Ramos (cell line): ENCODE data around the gene PLEKHA4.
"Not testable (repeated sequence)": the region's sequence is repeated elsewhere in the genome, so short reads cannot be mapped to it uniquely, and the experiment has no call there.

Experiments
- in situ Hi-C: fragments of 300-500 bp; cut with MboI; formaldehyde crosslinking; loops from one replicate; pipeline ENCODE4 v1.14.3; 2022; ENCODE audit warnings: low sequenced_read_pairs; ENCODE audit not compliant: unreplicated experiment

The PLEKHA4 gene

GRCh38 chr19:48868114-48868886 is at the start of gene PLEKHA4:
TSS of gene PLEKHA4 (minus strand) at chr19:48868617. CDS start at chr19:48867620, 997 bp downstream.
- in situ Hi-C loops = no loop called here

- in situ Hi-C loops = no loop called here
Measured at GRCh38 chr19:48918071-48918470, 49.7 kb upstream of the PLEKHA4 start.

DNA sequence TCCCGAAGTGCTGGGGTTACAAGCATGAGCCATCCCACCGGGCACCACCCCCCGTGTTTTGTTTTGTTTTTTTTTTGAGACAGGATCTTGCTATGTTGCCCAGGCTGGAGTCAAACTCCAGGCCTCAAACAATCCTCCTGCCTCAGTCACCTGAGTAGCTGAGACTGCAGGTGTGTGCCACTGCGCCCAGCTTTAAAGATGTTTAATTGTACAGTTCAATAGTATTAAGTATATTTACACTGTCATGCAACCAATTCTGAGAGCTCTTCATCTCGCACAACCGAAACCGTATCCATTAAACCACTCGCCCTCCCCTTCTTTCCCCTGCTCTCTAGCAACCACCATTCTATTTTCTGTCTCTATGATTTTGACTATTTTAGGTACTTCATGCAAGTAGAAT is 47.3 kb upstream of the PLEKHA4 start:
- in situ Hi-C loops = no loop called here

DNA sequence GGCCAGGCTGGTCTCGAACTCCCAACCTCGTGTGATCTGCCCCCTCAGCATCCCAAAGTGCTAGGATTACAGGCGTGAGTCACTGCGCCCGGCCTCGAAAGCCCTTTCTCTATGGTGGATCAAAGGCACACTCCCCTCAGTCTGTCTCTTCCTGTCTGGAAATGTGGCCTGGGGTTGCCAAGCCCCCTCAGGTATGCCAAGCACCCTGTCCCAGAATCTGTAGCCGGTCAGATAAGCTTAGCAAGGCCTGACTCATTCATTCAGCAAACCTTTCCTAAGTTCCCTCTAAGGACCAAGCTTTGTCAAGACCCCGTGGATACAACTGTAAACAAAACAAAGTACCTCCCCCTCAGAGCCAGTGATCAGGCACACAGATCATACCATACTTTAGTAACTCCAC is 45.8 kb upstream of the PLEKHA4 start:
- in situ Hi-C loops = no loop called here

DNA sequence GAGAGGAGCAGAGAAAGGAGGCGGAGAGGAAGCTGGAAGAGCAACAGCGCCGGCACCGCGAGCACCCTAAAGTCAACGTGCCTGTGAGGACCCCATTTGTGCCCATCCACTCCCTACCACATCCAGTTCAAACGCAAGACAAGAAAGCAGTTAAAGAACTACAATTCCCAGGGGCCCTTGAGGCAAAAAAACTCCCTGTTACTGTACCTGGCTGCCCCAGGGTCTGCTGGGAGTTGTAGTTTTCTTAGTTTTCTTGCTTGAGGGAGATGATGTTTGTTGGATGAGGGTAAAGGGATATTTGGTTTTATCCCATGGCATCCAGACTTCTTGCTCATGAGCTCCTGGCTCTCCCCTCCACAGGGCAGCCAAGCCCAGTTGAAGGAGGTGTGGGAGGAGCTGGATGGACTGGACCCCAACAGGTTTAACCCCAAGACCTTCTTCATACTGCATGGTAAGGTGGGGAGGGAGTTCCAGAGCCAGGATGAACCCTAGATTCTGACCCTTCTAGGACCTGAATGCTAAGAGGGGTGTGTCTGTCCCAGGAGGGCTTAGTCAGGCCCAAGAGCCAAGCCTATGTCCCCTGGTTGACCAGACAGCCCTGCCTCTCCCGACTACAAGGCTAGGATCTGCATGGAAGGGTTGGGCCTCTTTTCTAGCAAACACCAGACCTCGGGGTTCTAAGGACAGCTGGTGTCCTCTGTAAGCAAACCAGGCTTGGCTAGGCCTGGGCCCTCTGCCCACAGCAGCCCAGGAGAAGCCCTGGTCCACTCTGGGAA is 44.9 kb upstream of the PLEKHA4 start:
- in situ Hi-C loops = no loop called here

- in situ Hi-C loops = no loop called here
Measured at GRCh38 chr19:48910803-48911202, 42.4 kb upstream of the PLEKHA4 start.

- in situ Hi-C loops = not testable (repeated sequence)
Measured at GRCh38 chr19:48909424-48910077, 41.1 kb upstream of the PLEKHA4 start.

DNA sequence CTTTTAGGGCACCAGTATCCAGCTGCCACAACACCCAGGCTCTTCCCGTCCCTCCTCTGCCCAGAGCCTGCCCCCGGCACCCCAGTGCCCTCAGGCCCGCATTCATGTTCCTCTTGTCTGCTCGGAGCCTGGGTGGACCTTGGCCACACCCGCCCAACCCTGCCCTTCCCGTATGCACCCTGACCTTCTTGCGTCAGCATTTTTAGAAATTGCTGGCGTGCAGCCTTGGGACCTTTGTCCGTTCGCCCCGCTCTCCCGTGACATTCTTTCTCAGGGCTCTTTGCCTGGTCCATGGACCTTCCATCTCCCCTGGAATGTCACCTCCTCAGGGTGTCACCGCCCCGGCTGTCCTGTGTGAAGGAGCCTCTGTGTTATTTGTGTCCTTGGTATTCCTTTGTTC is 39.3 kb upstream of the PLEKHA4 start:
- in situ Hi-C loops = no loop called here

DNA sequence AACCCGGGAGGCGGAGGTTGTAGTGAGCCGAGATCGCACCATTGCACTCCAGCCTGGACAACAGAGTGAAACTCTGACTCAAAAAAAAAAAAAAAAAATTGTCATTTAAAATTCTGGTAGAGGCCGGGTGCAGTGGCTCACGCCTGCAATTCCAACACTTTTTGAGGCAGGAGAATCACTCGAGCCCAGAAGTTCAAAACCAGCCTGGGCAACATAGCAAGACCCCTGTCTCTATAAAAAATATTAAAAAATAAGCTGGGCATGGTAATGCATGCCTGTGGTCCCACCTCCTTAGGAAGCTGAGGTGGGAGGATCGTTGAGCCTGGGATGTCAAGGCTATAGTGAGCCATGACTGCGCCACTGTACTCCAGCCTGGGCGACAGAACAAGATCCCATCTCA is 37.9 kb upstream of the PLEKHA4 start:
- in situ Hi-C loops = no loop called here

DNA sequence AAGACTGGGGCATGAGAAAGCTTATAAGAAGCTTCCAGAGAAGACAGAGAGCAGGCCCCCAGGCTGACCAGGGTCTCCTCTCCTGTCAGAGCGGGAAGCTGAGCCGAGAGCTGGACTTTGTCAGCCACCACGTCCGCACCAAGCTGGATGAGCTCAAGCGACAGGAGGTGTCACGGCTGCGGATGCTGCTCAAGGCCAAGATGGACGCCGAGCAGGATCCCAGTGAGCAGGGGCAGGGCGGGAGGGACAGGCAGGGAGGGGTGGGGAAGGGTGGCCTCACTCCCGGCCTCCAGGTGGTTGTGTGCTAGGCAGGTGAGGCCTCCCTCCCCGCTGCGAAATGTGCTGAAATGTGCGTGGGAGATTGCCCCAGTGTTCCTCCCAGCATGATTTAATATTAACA is 37.2 kb upstream of the PLEKHA4 start:
- in situ Hi-C loops = no loop called here

DNA sequence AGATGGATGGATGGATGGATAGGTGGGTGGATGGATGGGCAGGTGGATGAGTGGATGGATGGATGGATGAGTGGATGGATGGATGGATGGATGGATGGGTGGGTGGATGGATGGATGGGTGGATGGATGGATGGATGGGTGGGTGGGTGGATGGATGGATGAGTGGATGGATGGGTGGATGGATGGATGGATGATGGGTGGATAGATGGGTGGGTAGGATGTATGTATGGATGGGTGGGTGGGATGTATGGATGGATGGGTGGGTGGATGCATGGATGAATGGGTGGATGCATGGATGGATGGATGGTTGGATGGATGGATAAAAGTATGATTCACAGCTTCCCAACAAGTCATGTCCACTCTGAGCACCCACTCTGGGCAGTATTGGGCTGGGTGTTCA is 35.4 kb upstream of the PLEKHA4 start:
- in situ Hi-C loops = not testable (repeated sequence)

- in situ Hi-C loops = not testable (repeated sequence)
Measured at GRCh38 chr19:48902291-48902690, 33.9 kb upstream of the PLEKHA4 start.

DNA sequence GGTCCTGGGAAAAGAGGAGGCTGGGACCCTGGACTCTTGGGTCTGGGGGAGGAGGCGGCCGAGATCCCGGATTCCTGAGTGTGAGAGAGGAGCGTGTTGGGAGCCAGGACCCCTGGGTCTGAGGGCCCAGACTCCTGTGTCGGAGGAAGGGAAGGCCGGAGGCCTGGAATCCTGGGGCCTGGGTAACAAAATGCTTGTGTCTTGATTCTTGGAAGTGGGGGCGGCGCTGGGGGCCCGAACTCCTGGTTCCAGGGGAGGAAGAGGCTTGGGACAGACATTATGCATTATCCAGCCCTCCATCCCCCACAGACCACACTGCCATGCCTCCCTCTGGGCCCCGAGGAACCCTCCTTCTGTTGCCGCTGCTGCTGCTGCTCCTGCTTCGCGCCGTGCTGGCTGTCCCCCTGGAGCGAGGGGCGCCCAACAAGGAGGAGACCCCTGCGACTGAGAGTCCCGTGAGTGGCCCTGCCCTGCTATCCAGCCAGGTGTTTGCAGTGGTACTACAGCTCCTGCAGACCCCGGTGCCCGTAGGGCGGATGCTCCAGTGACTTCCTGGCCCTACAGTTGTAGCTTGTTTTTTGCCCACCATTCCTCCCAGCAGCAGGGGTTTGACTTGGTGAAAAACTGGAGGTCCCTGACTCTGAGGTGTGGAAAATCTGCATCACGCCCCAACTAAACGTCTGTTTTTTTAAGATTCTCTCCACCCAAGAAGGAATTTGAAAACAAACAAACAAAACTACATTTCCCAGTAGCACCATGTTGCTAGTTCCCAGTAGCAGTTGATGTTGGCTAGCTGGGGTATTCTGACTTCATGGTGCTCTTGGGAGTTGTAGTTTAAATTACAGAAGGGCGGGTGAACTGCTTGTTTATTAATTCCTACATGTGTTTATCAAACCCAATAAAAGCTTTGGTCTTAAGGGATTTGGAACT is 32.3 kb upstream of the PLEKHA4 start:
- in situ Hi-C loops = no loop called here

DNA sequence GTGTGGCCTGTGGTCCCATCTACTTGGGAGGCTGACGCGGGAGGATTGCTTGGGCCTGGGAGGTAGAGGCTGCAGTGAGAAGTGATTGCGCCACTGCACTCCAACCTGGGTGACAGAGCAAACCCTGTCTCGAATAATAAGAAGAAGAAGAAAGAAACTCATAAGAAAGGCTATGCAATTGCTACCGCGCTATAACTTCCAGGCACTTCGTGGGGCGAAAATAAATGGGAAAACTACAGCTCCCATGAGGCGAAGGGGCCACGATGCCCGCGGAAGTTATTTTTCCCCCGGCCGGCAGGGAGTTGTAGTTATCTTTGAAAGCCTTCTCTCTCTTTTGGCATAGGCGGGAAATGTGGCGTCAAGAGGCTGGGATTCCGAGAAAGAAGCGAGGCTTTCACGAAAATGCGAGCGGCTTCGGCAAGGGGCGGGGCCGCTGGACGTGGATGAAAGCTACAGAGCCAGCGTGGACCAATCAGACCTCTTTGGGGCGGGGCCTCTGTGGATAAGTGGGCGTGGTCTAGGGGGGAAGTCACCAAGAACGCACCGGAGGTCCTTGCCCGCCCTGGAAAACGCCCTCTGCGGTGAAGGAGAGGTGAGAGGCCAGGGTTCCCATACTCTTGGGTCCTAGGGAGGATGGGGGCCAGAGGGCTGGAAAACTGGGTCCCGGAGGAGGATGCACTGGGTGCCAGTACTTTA is 31.5 kb upstream of the PLEKHA4 start, which contains the start of gene NUCB1:
Gene NUCB1 (plus strand): TSS at position 532 of the 696 bp plus-strand sequence. CDS start 485 bp downstream, outside the sequence.
- in situ Hi-C loops = no loop called here

- in situ Hi-C loops = not testable (repeated sequence)
Measured at GRCh38 chr19:48899386-48899749, 31.0 kb upstream of the PLEKHA4 start.

- in situ Hi-C loops = no loop called here
Measured at GRCh38 chr19:48897181-48897580, 28.8 kb upstream of the PLEKHA4 start.

- in situ Hi-C loops = no loop called here
Measured at GRCh38 chr19:48896191-48896720, 27.8 kb upstream of the PLEKHA4 start.

DNA sequence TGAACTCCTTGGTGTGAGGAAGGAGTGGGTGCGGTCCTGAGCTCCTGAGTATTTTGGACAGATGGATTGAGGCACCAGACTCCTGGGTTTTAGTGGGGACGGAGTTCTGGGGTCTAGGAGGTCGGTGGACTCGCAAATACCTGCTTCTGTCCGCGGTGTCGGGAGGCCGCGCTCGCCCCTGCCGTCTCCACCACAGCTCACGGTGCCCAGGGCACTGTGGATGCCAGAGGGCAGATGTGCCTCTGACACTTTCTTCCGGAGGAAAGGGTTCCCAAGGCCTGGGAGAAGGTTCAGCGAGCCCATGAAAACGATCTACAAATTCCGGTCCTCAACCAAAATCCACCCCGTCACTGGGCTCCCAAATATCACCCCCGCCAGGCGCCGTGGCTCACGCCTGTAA is 26.8 kb upstream of the PLEKHA4 start:
- in situ Hi-C loops = no loop called here

GRCh38 chr19:48890551-48890950 is 22.1 kb upstream of the PLEKHA4 start:
- in situ Hi-C loops = no loop called here
